Aorta (tissue), 5 donors: ENCODE results near the gene CREB3L2. TPM values are rescaled to one million over a fixed set of nuclear protein-coding genes. Genes with fewer than 3 reads are reported as not detected.
"Not testable (repeated sequence)": the region's sequence is repeated elsewhere in the genome, so short reads cannot be mapped to it uniquely, and the experiment has no call there.

Experiments used
- ATAC-seq: fragments of 200-7000 bp; cut with Tn5 transposase; one replicate; pipeline ENCODE4 v1.9.1; 2022; ENCODE audit warnings: moderate library complexity; ENCODE audit not compliant: low FRiP score
- DNase-seq, 2 donors: peaks; one replicate each; pipeline ENCODE4 v3.0.0-alpha.2; 2020
- H3K27ac ChIP-seq, 2 donors: one replicate each; pipeline ENCODE4 v1.5.1; 2013; ENCODE audit warnings: low read length in 2 of 2, mild to moderate bottlenecking in 2 of 2, moderate library complexity in 2 of 2, control low read depth in 1 of 2, inconsistent platforms in 1 of 2, low read depth in 1 of 2
- H3K27me3 ChIP-seq, 2 donors: one replicate each; pipeline ENCODE4 v1.6.1; 2013; ENCODE audit warnings: control low read depth in 1 of 2, low read length in 1 of 2, mild to moderate bottlenecking in 1 of 2, moderate library complexity in 1 of 2; ENCODE audit not compliant: insufficient read depth in 2 of 2, control insufficient read depth in 1 of 2
- H3K36me3 ChIP-seq, 2 donors: one replicate each; pipeline ENCODE4 v1.6.1; 2013; ENCODE audit warnings: control low read depth in 1 of 2, low read length in 1 of 2, mild to moderate bottlenecking in 1 of 2; ENCODE audit not compliant: insufficient read depth in 2 of 2, control insufficient read depth in 1 of 2
- H3K4me1 ChIP-seq, 2 donors: one replicate each; pipeline ENCODE4 v1.6.1; 2013; ENCODE audit warnings: low read length in 2 of 2, control low read depth in 1 of 2, mild to moderate bottlenecking in 1 of 2, moderate library complexity in 1 of 2; ENCODE audit not compliant: insufficient read depth in 2 of 2, control insufficient read depth in 1 of 2
- H3K4me3 ChIP-seq, 2 donors: one replicate each; pipeline ENCODE4 v1.5.1; 2013; ENCODE audit warnings: low read length in 2 of 2, control low read depth in 1 of 2, mild to moderate bottlenecking in 1 of 2
- H3K9me3 ChIP-seq: one replicate; pipeline ENCODE4 v1.6.1; 2013; ENCODE audit warnings: mild to moderate bottlenecking, low read length; ENCODE audit not compliant: control insufficient read depth
- WGBS, 2 donors: extraction: QIAGEN DNeasy Blood & Tissue Kit; methylation state at CpG; one replicate each; pipeline ENCODE4 v1.1.7; 2013; 5-methylcytosine and 5-hydroxymethylcytosine counted together
- intact Hi-C, 2 donors: fragments of 100-400 bp; cut with DNase I; formaldehyde crosslinking; loops; one replicate each; pipeline versions ENCODE4 v1.14.2 to v1.15.0; 2022
- polyA plus RNA-seq, 2 donors: library from polyadenylated mRNA; stranded (reverse); fragments of 200-250 nt; gene quantifications; one replicate each; pipeline ENCODE4 v1.2.3, GENCODE V29; 2013
- total RNA-seq, 2 donors: library from RNA; stranded (reverse); fragmentation: NEBNext Ultra II Directional; extraction: Animal tissue kit (Norgen Biotek cat#: 25700); gene quantifications; one replicate each; pipeline ENCODE4 v1.2.1, GENCODE V29; 2021
- donor health status: healthy with polysubstance abuse.
- donor health status: Bipolar disorder and iron deficiency.
- donor health status: DM: no; HTN: no; CAD: no.
- donor health status: DM: no; HTN: no; CAD: no.
- donor health status: DM: yes; HTN: yes; CAD: no.

Gene CREB3L2
- total and polyA plus RNA-seq, 4 donors = 10.6 to 165 (median 73.7) TPM

- peak overlapping the region; percentile 79 to 93 for H3K27ac ChIP-seq
- H3K27me3 ChIP-seq = no peaks in the 10 kb centered on the region
- 5 to 8% methylated on average over 2 of the region's 2 CpGs for WGBS, 2 donors
- H3K9me3 ChIP-seq = no peaks in the 10 kb centered on the region
- no peak for ATAC-seq
- H3K36me3 ChIP-seq = no peaks in the 10 kb centered on the region
- no peak overlapping the region for H3K4me3 ChIP-seq
- DNase-seq = no peak
- intact Hi-C loops = loop anchor here in 1 of 2 donors (10.0 kb wide), 1 partner anchor 1759 kb away; no protein-coding TSS in a partner anchor
- peaks cover 11 to 20% of the 10 kb centered on the region in 2 donors for H3K4me1 ChIP-seq
Observed at GRCh38 chr7:137975768-137976167, 26.1 kb downstream of the CREB3L2 start.

- intact Hi-C loops = loop anchor here in 1 of 2 donors (10.0 kb wide), 1 partner anchor 1760 kb away; no protein-coding TSS in a partner anchor
- Histone ChIP-seq H3K9me3 (no peaks in the 10 kb centered on the region), H3K4me1 (peaks cover 7 to 16% of the 10 kb centered on the region in 2 donors), H3K36me3 (no peaks in the 10 kb centered on the region), H3K27me3 (no peaks in the 10 kb centered on the region), H3K4me3 (no peak overlapping the region), H3K27ac (peak overlapping the region; percentile 79 to 98)
- DNase-seq = peak in 1 of 2 donors; percentile 72
- ATAC-seq = peak; percentile 51
- WGBS, 2 donors = 6 to 14% methylated on average over 3 of the region's 3 CpGs
Observed at GRCh38 chr7:137975221-137975620, 26.7 kb downstream of the CREB3L2 start.

- ATAC-seq (no peak), DNase-seq (no peak)
- Histone ChIP-seq H3K4me3 (no peak overlapping the region), H3K36me3 (no peaks in the 10 kb centered on the region), H3K27ac (peak overlapping the region; percentile 44 to 87), H3K9me3 (no peaks in the 10 kb centered on the region), H3K4me1 (peaks cover 5 to 14% of the 10 kb centered on the region in 2 donors), H3K27me3 (no peaks in the 10 kb centered on the region)
- intact Hi-C loops = loop anchor here in 1 of 2 donors (10.0 kb wide), 1 partner anchor 1760 kb away; no protein-coding TSS in a partner anchor
- 33 to 41% methylated on average over 2 of the region's 2 CpGs for WGBS, 2 donors
Observed at GRCh38 chr7:137974766-137975165, 27.1 kb downstream of the CREB3L2 start.

GRCh38 chr7:137970253-137970975 is 31.5 kb downstream of the CREB3L2 start:
- no peaks in the 10 kb centered on the region for H3K9me3 ChIP-seq
- peak overlapping the region in 1 of 2 donors; percentile 95 for H3K27ac ChIP-seq
- no peak overlapping the region for H3K4me3 ChIP-seq
- H3K27me3 ChIP-seq = no peaks in the 10 kb centered on the region
- intact Hi-C loops = loop anchor here in 1 of 2 donors (10.0 kb wide), 1 partner anchor 1764 kb away; no protein-coding TSS in a partner anchor
- DNase-seq (peak; percentile 82 to 92), ATAC-seq (peak; percentile 63)
- peaks cover 4 to 13% of the 10 kb centered on the region in 2 donors for H3K4me1 ChIP-seq
- 2 to 6% methylated on average over 8 of the region's 8 CpGs for WGBS, 2 donors
- no peaks in the 10 kb centered on the region for H3K36me3 ChIP-seq

- Histone ChIP-seq H3K27me3 (no peaks in the 10 kb centered on the region), H3K4me1 (peaks cover 4 to 13% of the 10 kb centered on the region in 2 donors), H3K4me3 (no peak overlapping the region), H3K27ac (peak overlapping the region; percentile 86 to 95), H3K9me3 (no peaks in the 10 kb centered on the region), H3K36me3 (no peaks in the 10 kb centered on the region)
- no peak for ATAC-seq
- WGBS, 2 donors = 77 to 83% methylated on average over 1 of the region's 1 CpG
- DNase-seq = no peak
- intact Hi-C loops = loop anchor here in 1 of 2 donors (5.0 to 10.0 kb wide), 2 partner anchors 32 to 1765 kb away; partner anchors contain the start of gene CREB3L2
Observed at GRCh38 chr7:137969828-137970227, 32.1 kb downstream of the CREB3L2 start.

GRCh38 chr7:137968890-137969289 is 33.0 kb downstream of the CREB3L2 start:
- WGBS, 2 donors = 0 to 6% methylated on average over 4 of the region's 4 CpGs
- H3K27me3 ChIP-seq = no peaks in the 10 kb centered on the region
- peak overlapping the region; percentile 84 to 94 for H3K27ac ChIP-seq
- peaks cover 4 to 12% of the 10 kb centered on the region in 2 donors for H3K4me1 ChIP-seq
- ATAC-seq (peak; percentile 79), DNase-seq (no peak)
- H3K9me3 ChIP-seq = no peaks in the 10 kb centered on the region
- no peaks in the 10 kb centered on the region for H3K36me3 ChIP-seq
- H3K4me3 ChIP-seq = no peak overlapping the region
- intact Hi-C loops = loop anchor here in 1 of 2 donors (5.0 kb wide), 1 partner anchor 33 kb away; the partner anchor contains the start of gene CREB3L2

- 89 to 90% methylated on average over 4 of the region's 4 CpGs for WGBS, 2 donors
Observed at GRCh38 chr7:137968339-137968738, 33.5 kb downstream of the CREB3L2 start.

GRCh38 chr7:137967143-137968018 is 34.5 kb downstream of the CREB3L2 start:
- H3K27me3 ChIP-seq = no peaks in the 10 kb centered on the region
- H3K4me3 ChIP-seq = no peak overlapping the region
- H3K9me3 ChIP-seq = no peaks in the 10 kb centered on the region
- peak; percentile 51 for ATAC-seq
- H3K27ac ChIP-seq = peak overlapping the region; percentile 93 to 94
- DNase-seq = no peak
- intact Hi-C loops = loop anchor here in 1 of 2 donors (5.0 kb wide), 1 partner anchor 35 kb away; the partner anchor contains the start of gene CREB3L2
- WGBS, 2 donors = 16 to 17% methylated on average over 12 of the region's 12 CpGs
- H3K4me1 ChIP-seq = peaks cover 4 to 7% of the 10 kb centered on the region in 2 donors
- H3K36me3 ChIP-seq = no peaks in the 10 kb centered on the region

More at GRCh38 chr7:137968339-137968738, 33.5 kb downstream of the CREB3L2 start:
- H3K27me3 ChIP-seq, H3K9me3 ChIP-seq, ATAC-seq, H3K4me3 ChIP-seq, H3K36me3 ChIP-seq, DNase-seq, H3K4me1 ChIP-seq: not testable (repeated sequence)
- intact Hi-C loops = loop anchor here in 1 of 2 donors (5.0 kb wide), 1 partner anchor 34 kb away; the partner anchor contains the start of gene CREB3L2
- peak overlapping the region; percentile 84 to 94 for H3K27ac ChIP-seq
